ENCODE results near the gene GPX8. TPM values are rescaled to one million over a fixed set of nuclear protein-coding genes. Genes with fewer than 3 reads are reported as not detected.

Gene GPX8
- total and polyA plus RNA-seq, 7 donors, result 1.6 to 4.2 (median 2.4) TPM

DNA sequence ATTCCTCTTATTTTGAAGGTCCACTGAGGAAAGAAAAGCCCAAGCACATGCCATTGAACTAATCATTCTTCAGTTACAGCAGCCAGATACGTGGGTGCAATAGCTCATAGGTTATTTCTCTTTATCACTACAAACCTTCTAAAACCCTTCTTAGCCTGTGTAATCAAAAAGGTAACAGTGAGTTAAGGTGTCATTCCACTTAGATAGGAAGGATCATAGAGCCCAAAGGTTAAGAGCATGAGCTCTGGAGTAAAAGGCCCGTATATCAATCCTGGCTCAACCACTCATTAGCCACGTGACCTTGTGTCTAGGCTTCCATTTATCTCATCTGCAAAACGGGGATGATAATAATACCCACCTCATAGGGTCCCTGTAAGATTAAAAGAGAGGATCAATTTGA, 2.7 kb downstream of the GPX8 start:
- no peak for ATAC-seq
- H3K4me1 ChIP-seq, result no peaks in the 10 kb centered on the region
- H3K4me3 ChIP-seq, result no peak overlapping the region
- no peaks in the 10 kb centered on the region for H3K36me3 ChIP-seq (ENCODE audit: insufficient read depth in 1 of 2, low read depth in 1 of 2)
- H3K9me3 ChIP-seq, result no peaks in the 10 kb centered on the region
- TF ChIP-seq, protein P1, sequence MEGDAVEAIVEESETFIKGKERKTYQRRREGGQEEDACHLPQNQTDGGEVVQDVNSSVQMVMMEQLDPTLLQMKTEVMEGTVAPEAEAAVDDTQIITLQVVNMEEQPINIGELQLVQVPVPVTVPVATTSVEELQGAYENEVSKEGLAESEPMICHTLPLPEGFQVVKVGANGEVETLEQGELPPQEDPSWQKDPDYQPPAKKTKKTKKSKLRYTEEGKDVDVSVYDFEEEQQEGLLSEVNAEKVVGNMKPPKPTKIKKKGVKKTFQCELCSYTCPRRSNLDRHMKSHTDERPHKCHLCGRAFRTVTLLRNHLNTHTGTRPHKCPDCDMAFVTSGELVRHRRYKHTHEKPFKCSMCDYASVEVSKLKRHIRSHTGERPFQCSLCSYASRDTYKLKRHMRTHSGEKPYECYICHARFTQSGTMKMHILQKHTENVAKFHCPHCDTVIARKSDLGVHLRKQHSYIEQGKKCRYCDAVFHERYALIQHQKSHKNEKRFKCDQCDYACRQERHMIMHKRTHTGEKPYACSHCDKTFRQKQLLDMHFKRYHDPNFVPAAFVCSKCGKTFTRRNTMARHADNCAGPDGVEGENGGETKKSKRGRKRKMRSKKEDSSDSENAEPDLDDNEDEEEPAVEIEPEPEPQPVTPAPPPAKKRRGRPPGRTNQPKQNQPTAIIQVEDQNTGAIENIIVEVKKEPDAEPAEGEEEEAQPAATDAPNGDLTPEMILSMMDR (IDR thresholded peaks at IDR 0.05), result no peak
- no peak for DNase-seq
- intact Hi-C loops (cut with DNase I), result no loop called here
- no peak overlapping the region for H3K27ac ChIP-seq
- peaks cover 0 to 1% (median 0%) of the 10 kb centered on the region in 3 donors for H3K27me3 ChIP-seq (ENCODE audit: insufficient read depth in 3 of 3, low read length in 2 of 3)
- 78 to 86% (median 81%) methylated on average over 4 of the region's 4 CpGs for WGBS, 3 donors

DNA sequence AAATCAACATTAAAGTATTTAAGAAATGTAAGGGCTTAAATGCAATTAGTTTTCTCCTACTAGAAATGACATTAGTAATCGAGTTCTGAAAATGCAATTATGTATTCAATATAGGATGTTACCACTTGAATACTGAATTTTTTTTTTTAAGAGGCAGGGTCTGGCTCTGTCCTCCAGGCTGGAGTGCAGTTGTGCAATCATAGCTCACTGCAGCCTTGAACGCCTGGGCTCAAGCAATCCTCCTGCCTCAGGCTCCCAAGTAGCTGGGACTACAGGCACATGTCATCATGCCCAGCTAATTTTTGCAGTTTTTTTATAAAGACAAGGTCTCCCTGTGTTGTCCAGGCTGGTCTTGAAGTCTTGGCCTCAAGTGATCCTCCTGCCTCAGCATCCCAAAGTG, 11.5 kb downstream of the GPX8 start:
- intact Hi-C loops (cut with DNase I), result loop anchor here (5.0 to 10.0 kb wide), 2 partner anchors 63 to 526 kb away; partner anchors contain the start of gene CCNO (in 1 of the 2)

DNA sequence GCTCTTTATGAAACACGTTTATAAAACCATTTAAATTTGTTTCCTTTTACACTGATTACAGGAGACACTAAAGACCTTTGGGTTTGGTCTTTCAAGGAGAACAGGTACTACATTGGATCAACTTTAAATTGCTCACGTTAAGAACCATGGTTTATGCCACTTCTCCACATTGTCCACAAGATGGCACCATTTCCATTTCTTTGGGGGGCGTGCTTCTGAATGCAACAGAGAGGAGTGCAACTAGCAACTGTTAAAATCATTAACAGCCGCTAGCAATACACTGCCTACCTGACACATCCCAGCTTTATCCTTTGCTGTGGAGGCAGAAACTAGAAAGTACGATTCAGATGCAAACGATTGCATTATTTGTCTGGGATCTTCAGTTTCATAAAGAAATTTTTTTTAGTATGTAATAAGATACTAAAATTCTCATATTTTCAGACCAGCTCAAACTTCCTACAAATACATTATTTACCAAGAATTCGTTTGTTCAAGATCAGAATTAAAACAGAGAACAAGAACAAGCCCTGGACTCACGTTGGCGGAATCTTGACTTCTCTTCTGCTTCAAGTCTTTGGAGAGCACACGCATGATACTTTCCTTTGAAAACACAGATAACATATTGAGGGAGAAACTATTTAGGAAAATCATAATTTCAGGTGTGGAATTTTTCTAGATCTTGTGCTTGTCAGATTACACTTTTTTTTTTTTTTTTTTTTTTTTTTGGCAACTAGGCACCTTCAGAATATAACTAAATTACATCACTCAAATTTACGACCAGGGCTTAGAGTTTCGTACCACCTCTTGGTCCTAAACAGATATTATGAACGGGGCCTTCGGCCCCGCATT, 12.3 kb downstream of the GPX8 start:
- H3K27ac ChIP-seq, result no peak overlapping the region
- intact Hi-C loops (cut with DNase I), result loop anchor here (5.0 to 10.0 kb wide), 2 partner anchors 63 to 525 kb away; partner anchors contain the start of gene CCNO (in 1 of the 2)
- no peaks in the 10 kb centered on the region for H3K9me3 ChIP-seq
- H3K27me3 ChIP-seq (ENCODE audit: insufficient read depth in 3 of 3, low read length in 2 of 3), result peaks cover 0 to 45% (median 12%) of the 10 kb centered on the region in 3 donors
- H3K4me1 ChIP-seq, result peaks cover 12% of the 10 kb centered on the region
- WGBS, 3 donors, result 6 to 8% (median 7%) methylated on average over 15 of the region's 15 CpGs
- H3K4me3 ChIP-seq, result peak overlapping the region; percentile 68
- ATAC-seq, result peak; percentile 76 to 91 (median 82)
- TF ChIP-seq, protein P1 (IDR thresholded peaks at IDR 0.05), result peak; percentile 82
- no peaks in the 10 kb centered on the region for H3K36me3 ChIP-seq (ENCODE audit: insufficient read depth in 1 of 2, low read depth in 1 of 2)
- no peak for DNase-seq

More for the DNA sequence above, 11.5 kb downstream of the GPX8 start:
- Histone ChIP-seq H3K9me3 (no peaks in the 10 kb centered on the region), H3K27me3 (ENCODE audit: insufficient read depth in 3 of 3, low read length in 2 of 3) (peaks cover 0 to 37% (median 10%) of the 10 kb centered on the region in 3 donors), H3K4me1 (peaks cover 12% of the 10 kb centered on the region), H3K27ac (no peak overlapping the region), H3K4me3 (no peak overlapping the region), H3K36me3 (ENCODE audit: insufficient read depth in 1 of 2, low read depth in 1 of 2) (no peaks in the 10 kb centered on the region)
- TF ChIP-seq, protein P1 (IDR thresholded peaks at IDR 0.05), result no peak
- no peak for DNase-seq
- WGBS, 3 donors, result 32 to 41% (median 34%) methylated on average over 2 of the region's 2 CpGs
- ATAC-seq, result no peak

DNA sequence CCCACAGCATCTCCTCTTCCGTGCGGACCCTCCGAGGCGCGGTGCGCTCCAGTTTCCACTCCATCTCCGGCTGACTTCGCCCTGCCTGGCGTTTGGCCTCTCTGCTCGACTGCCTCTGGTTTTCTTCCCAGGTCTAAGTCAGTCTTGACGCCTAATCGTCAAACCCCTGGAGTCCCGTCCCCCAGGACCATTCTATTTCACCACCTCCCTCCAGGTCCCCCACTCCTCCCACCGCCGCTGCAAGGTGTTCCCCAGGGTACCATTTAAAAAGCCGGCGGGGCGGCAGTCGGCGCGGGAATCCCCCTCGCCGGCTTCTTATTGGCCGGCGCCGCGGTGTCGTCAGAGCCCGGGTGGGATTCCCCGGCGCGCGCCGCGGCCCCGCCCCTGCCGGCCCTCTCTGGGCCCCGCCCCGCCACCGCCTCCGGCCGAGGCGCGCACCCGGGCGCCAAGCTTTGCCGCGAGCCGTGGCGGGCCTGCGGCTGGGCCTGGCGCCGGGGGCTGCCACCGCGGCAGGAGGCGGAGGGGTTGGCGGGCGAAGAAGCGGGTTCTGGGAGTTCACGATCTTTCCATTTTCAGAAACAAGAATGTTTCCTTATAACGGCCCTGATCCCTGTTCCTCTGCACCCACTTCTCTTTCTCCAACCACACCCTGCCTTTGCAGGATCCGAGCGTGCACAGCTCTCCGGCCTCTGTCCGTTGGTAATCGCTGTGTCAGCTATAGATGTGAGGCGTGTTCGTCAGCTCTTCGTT, 13.1 kb downstream of the GPX8 start, which contains the start of gene CDC20B:
TSS of gene CDC20B (minus strand) at position 241 of the 750 bp plus-strand sequence. CDS start at position 64, 177 bp downstream.
- TF ChIP-seq, protein P1 (IDR thresholded peaks at IDR 0.05), result no peak

More for the DNA sequence above, 13.1 kb downstream of the GPX8 start, which contains the start of gene CDC20B:
- WGBS, 3 donors, result 1% methylated on average over 66 to 69 of the region's 69 CpGs
- peak; percentile 75 to 78 for DNase-seq
- Histone ChIP-seq H3K9me3 (no peaks in the 10 kb centered on the region), H3K27me3 (ENCODE audit: insufficient read depth in 3 of 3, low read length in 2 of 3) (peaks cover 0 to 49% (median 14%) of the 10 kb centered on the region in 3 donors), H3K4me3 (peak within 1 kb of the TSS; percentile 68), H3K4me1 (peaks cover 12% of the 10 kb centered on the region), H3K36me3 (ENCODE audit: insufficient read depth in 1 of 2, low read depth in 1 of 2) (no peaks in the 10 kb centered on the region), H3K27ac (no peak within 1 kb of the TSS)
- intact Hi-C loops (cut with DNase I), result loop anchor here (5.0 to 10.0 kb wide), 2 partner anchors 62 to 524 kb away; partner anchors contain the start of gene CCNO (in 1 of the 2)
- peak; percentile 89 to 93 (median 92) for ATAC-seq
